Measurements from ENCODE around the gene CHCHD4. TPM values are rescaled to one million over a fixed set of nuclear protein-coding genes. Genes with fewer than 3 reads are reported as not detected.

Gene CHCHD4
- total RNA-seq, 6 experiments from 2014 or later, result 9.4 to 12.0 (median 10.1) TPM

DNA sequence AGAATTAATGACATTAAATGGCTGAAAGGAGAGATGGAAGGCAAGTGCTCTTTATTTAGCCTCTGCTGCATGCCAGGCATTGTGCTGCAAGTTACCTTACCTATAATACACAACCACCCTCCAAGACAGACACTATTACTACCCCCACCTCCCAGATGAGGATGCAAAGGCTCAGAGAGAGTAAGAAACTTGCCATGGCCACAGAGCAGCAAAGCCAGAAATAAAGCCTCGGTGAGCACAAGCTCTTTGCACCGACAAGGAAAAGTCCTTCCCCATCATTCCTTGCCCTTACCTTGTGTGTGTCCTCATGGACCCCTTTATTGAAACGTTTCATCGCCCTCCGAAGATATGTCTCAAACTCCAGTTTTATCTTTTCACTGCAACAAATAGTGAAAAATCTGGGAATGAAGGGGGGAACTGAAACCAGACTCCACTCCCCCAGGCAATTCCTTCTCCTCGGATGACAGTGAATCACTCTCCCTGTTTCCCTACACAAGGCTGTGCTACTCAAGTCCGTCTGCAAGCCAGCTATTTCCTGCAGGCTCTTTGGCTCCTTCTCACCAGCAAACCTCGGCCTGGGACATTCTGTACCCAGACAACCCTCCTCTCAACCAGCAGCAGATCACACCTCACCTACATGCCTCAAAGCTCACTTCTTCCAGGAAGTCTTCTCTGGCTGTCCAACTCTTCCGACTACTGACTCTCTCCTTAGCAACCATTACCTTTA is 42.4 kb upstream of the CHCHD4 start:
- Mint-ChIP-seq H3K4me1 (ENCODE audit: low read depth) (peaks cover 71% of the 10 kb centered on the region), H3K4me3 (peak overlapping the region; percentile 79), H3K36me3 (ENCODE audit: low read depth) (peaks cover 87% of the 10 kb centered on the region), H3K9me3 (peaks cover 8% of the 10 kb centered on the region), H3K27me3 (ENCODE audit: insufficient read depth) (no peaks in the 10 kb centered on the region; the same call in 1 of the 2 replicates), H3K27ac (peak overlapping the region; percentile 85)
- peak; percentile 82 for DNase-seq
- TF ChIP-seq, protein P1, sequence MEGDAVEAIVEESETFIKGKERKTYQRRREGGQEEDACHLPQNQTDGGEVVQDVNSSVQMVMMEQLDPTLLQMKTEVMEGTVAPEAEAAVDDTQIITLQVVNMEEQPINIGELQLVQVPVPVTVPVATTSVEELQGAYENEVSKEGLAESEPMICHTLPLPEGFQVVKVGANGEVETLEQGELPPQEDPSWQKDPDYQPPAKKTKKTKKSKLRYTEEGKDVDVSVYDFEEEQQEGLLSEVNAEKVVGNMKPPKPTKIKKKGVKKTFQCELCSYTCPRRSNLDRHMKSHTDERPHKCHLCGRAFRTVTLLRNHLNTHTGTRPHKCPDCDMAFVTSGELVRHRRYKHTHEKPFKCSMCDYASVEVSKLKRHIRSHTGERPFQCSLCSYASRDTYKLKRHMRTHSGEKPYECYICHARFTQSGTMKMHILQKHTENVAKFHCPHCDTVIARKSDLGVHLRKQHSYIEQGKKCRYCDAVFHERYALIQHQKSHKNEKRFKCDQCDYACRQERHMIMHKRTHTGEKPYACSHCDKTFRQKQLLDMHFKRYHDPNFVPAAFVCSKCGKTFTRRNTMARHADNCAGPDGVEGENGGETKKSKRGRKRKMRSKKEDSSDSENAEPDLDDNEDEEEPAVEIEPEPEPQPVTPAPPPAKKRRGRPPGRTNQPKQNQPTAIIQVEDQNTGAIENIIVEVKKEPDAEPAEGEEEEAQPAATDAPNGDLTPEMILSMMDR (IDR thresholded peaks at IDR 0.05), result no peak

DNA sequence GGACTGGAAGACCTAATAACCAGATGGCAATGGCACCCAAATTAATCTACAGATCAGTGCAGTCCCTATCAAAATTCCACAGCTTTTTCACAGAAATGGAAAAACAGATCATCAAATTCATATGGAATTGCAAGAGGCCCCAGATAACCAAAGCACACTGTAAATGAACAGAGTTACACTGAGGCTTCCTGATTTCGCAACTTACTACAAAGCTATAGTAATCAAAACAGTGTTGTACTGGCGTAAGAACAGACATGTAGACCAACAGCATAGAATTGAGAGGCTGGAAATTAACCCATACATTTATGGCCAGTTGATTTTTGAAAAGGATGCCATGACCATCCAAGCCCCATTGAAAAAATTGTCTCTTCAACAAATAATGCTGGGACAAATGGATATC is 37.5 kb upstream of the CHCHD4 start:
- Mint-ChIP-seq H3K27ac (no peak overlapping the region), H3K27me3 (ENCODE audit: insufficient read depth) (no peaks in the 10 kb centered on the region; the same call in 1 of the 2 replicates), H3K4me3 (no peak overlapping the region), H3K4me1 (ENCODE audit: low read depth) (peaks cover 26% of the 10 kb centered on the region), H3K9me3 (peaks cover 20% of the 10 kb centered on the region), H3K36me3 (ENCODE audit: low read depth) (peaks cover 89% of the 10 kb centered on the region)
- TF ChIP-seq, protein P1 (IDR thresholded peaks at IDR 0.05), result no peak
- no peak for DNase-seq

DNA sequence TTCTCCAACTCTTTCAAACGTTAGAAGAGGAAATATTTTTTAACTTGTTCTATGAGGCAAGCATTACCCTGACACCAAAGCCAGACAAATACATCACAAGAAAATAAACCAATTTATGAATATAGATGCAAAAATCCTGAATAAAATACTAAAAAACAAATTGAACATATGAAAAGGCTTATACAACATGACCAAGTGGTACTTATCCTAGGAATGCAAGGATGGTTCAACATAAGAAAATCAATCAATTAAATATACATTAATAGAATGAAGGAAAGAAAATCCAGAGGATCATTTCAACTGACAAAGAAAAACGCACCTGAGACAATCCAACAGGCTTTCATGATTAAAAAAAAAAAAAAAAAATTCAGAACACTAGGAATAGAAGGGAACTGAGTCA is 36.6 kb upstream of the CHCHD4 start:
- H3K36me3 Mint-ChIP-seq (ENCODE audit: low read depth), result peaks cover 89% of the 10 kb centered on the region
- H3K27ac Mint-ChIP-seq, result no peak overlapping the region
- TF ChIP-seq, protein P1 (IDR thresholded peaks at IDR 0.05), result no peak
- H3K9me3 Mint-ChIP-seq, result peaks cover 20% of the 10 kb centered on the region
- H3K4me1 Mint-ChIP-seq (ENCODE audit: low read depth), result peaks cover 17% of the 10 kb centered on the region
- no peak for DNase-seq
- H3K4me3 Mint-ChIP-seq, result no peak overlapping the region
- H3K27me3 Mint-ChIP-seq (ENCODE audit: insufficient read depth), result no peaks in the 10 kb centered on the region

DNA sequence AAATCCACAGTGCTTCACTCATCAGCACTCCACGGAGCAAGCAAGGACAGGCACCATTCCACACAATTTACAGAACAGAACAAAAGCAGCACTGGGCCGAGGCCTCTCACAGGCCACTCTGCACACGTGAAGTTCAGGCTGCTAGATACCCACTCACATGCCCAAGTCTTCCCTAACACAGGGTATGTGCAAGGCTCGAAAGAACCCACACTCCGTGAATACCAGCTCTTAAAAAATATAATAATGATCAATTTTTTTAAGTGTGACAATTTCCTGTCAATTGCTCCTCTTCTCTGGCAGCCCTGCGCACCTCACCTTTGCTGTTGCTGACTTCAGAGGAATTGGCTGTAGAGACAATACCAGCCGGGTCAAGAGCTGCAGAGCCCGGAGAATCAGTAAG is 34.8 kb upstream of the CHCHD4 start:
- H3K4me1 Mint-ChIP-seq (ENCODE audit: low read depth), result peaks cover 11% of the 10 kb centered on the region; the same call in 1 of the 2 replicates
- no peak overlapping the region for H3K4me3 Mint-ChIP-seq
- H3K27ac Mint-ChIP-seq, result no peak overlapping the region
- no peaks in the 10 kb centered on the region for H3K27me3 Mint-ChIP-seq (ENCODE audit: insufficient read depth)
- peaks cover 20% of the 10 kb centered on the region for H3K9me3 Mint-ChIP-seq
- peaks cover 82% of the 10 kb centered on the region for H3K36me3 Mint-ChIP-seq (ENCODE audit: low read depth)
- DNase-seq, result no peak
- TF ChIP-seq, protein P1 (IDR thresholded peaks at IDR 0.05), result no peak

DNA sequence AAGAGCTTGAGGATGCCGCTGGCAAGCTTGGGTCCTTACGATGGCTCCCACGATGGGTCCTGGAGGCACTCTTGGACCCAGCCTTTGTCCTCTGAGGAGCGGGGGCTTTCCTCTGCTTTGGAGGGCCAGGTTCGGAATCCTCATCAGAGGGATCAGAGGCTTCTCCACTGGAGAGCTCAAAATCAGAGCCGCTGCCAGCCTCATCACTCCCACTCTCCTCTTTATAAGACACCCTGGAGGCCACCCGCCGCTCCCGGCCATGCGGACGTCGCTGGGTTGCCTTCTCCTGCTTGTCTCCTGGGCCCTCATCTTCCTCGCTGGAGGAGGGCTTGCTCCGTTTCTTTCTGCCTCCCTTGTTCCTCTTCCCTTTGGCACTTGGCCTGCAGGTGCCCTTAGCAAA is 33.7 kb upstream of the CHCHD4 start:
- H3K36me3 Mint-ChIP-seq (ENCODE audit: low read depth), result peaks cover 74% of the 10 kb centered on the region

More for the DNA sequence above, 33.7 kb upstream of the CHCHD4 start:
- no peak overlapping the region for H3K4me3 Mint-ChIP-seq
- peaks cover 20% of the 10 kb centered on the region for H3K9me3 Mint-ChIP-seq
- H3K27me3 Mint-ChIP-seq (ENCODE audit: insufficient read depth), result no peaks in the 10 kb centered on the region
- H3K4me1 Mint-ChIP-seq (ENCODE audit: low read depth), result peaks cover 10% of the 10 kb centered on the region; the same call in 1 of the 2 replicates
- no peak for DNase-seq
- no peak overlapping the region for H3K27ac Mint-ChIP-seq
- TF ChIP-seq, protein P1 (IDR thresholded peaks at IDR 0.05), result no peak
